ENCODE results near the gene TMEM139. TPM values are rescaled to one million over a fixed set of nuclear protein-coding genes. Genes with fewer than 3 reads are reported as not detected.

TMEM139 gene
- total and polyA plus RNA-seq, 10 of the 15 experiments (the other 5 are each of a cell fraction or from before 2014, with no cell fraction given): 0.31 TPM; not detected in 9

- BruUV-seq (replicated peaks): no TSS peak
- TF ChIP-seq TCF3 (IDR thresholded peaks at IDR 0.05; ENCODE audit: borderline replicate concordance, insufficient read depth, low read depth, low read length) (no peak), BCL3 (IDR thresholded peaks at IDR 0.05; ENCODE audit: borderline replicate concordance, insufficient read depth, low read depth, low read length, poor library complexity, severe bottlenecking) (no peak), DPF2 (IDR thresholded peaks at IDR 0.05) (no peak), RELB (IDR thresholded peaks at IDR 0.05; ENCODE audit: low read depth) (no peak), POLR2A (IDR thresholded peaks at IDR 0.05; ENCODE audit: low read depth, low read length) (0 out of 2 replicates have a peak, but pooled peaks have one; percentile 33), NFYA (IDR thresholded peaks at IDR 0.05; ENCODE audit: borderline replicate concordance, low read depth, low read length) (no peak), SP1 (IDR thresholded peaks at IDR 0.05; ENCODE audit: low read depth, low read length) (no peak), BCL11A (IDR thresholded peaks at IDR 0.05; ENCODE audit: low read depth, low read length) (no peak), E2F8 (IDR thresholded peaks at IDR 0.05; ENCODE audit: low read depth, partially characterized antibody) (no peak), CHD4 (IDR thresholded peaks at IDR 0.05) (no peak), ELK1 (IDR thresholded peaks at IDR 0.05; ENCODE audit: low read depth, low read length) (no peak), CREM (IDR thresholded peaks at IDR 0.05; ENCODE audit: low read depth) (no peak), ATF3 (IDR thresholded peaks at IDR 0.05; ENCODE audit: borderline replicate concordance, extremely low read depth, low read depth, low read length) (no peak)
- TF ChIP-seq, protein P1, sequence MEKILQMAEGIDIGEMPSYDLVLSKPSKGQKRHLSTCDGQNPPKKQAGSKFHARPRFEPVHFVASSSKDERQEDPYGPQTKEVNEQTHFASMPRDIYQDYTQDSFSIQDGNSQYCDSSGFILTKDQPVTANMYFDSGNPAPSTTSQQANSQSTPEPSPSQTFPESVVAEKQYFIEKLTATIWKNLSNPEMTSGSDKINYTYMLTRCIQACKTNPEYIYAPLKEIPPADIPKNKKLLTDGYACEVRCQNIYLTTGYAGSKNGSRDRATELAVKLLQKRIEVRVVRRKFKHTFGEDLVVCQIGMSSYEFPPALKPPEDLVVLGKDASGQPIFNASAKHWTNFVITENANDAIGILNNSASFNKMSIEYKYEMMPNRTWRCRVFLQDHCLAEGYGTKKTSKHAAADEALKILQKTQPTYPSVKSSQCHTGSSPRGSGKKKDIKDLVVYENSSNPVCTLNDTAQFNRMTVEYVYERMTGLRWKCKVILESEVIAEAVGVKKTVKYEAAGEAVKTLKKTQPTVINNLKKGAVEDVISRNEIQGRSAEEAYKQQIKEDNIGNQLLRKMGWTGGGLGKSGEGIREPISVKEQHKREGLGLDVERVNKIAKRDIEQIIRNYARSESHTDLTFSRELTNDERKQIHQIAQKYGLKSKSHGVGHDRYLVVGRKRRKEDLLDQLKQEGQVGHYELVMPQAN (conservative IDR thresholded peaks at IDR 0.05): no peak
Observed at GRCh38 chr7:143299840-143300239, 15.1 kb downstream of the TMEM139 start.

More at GRCh38 chr7:143299840-143300239, 15.1 kb downstream of the TMEM139 start:
- no peaks in the 10 kb centered on the region for H3K79me2 ChIP-seq (ENCODE audit: control insufficient read depth, insufficient read depth, low read length)
- no peak overlapping the region for H3K4me3 ChIP-seq
- ChIA-PET SMC1A (ENCODE audit: uncharacterized antibody, unreplicated experiment) (interaction anchor here (0.8 to 2.1 kb wide), 8 partner anchors 9 to 437 kb away, joined by 4 to 20 read pairs (median 4); no protein-coding TSS in a partner anchor), POLR2A (interaction anchor here (1.2 kb wide), 1 partner anchor 10 kb away, joined by 3 read pairs; no protein-coding TSS in a partner anchor), CTCF (interaction anchor here (0.8 to 2.7 kb wide), 22 partner anchors 9 to 180 kb away, joined by 3 to 30 read pairs (median 4); partner anchors contain the start of genes CASP2 and CLCN1), RAD21 (ENCODE audit: unreplicated experiment) (interaction anchor here (0.8 to 1.6 kb wide), 8 partner anchors 12 to 116 kb away, joined by 3 to 14 read pairs (median 4); partner anchors contain the start of genes CASP2 and GSTK1)
- DNase-seq (ENCODE audit: low read depth, low spot score): no peak
- ATAC-seq: peak; percentile 75
- peak; percentile 44 for FAIRE-seq
- H3K9ac ChIP-seq (ENCODE audit: control insufficient read depth, insufficient read depth, low read length): no peak overlapping the region
- H3K27me3 ChIP-seq (replicated peaks in 1 of 2; ENCODE audit: control insufficient read depth in 2 of 2, insufficient read depth in 2 of 2, low read length in 1 of 2): no peaks in the 10 kb centered on the region
- no peak overlapping the region for H3K27ac ChIP-seq (ENCODE audit: control insufficient read depth, insufficient read depth)
- no peaks in the 10 kb centered on the region for H3K9me3 ChIP-seq (replicated peaks; ENCODE audit: control insufficient read depth, insufficient read depth, low read length)
- no peak overlapping the region for H3K4me2 ChIP-seq (ENCODE audit: control insufficient read depth, insufficient read depth)
- no peaks in the 10 kb centered on the region; the same call in 1 of the 2 replicates for H4K20me1 ChIP-seq (ENCODE audit: control insufficient read depth, insufficient read depth)
- H2AFZ ChIP-seq (ENCODE audit: control insufficient read depth, low read depth, low read length): no peak overlapping the region
- WGBS (ENCODE audit: insufficient coverage, insufficient replicate concordance, low lambda C conversion rate, missing lambda C conversion rate): 78% methylated on average over 8 of the region's 8 CpGs
- 0 out of 2 replicates have a peak, but pooled peaks cover 3% of the 10 kb centered on the region for H3K4me1 ChIP-seq (ENCODE audit: control insufficient read depth, insufficient read depth, low read length)
- in situ Hi-C loops (cut with MboI): no loop called here
- intact Hi-C loops (cut with micrococcal nuclease; ENCODE audit: unreplicated experiment): no loop called here
- peaks cover 19 to 50% of the 10 kb centered on the region in 2 experiments for H3K36me3 ChIP-seq (ENCODE audit: control insufficient read depth in 2 of 2, insufficient read depth in 2 of 2, low read length in 1 of 2)

Measured in GM12878 (cell line).